ENCODE measurements around the gene FAM3D. TPM values are rescaled to one million over a fixed set of nuclear protein-coding genes. Genes with fewer than 3 reads are reported as not detected.

Gene FAM3D
- total RNA-seq, 1 donor from 2014 or later = 0.51 TPM

GRCh38 chr3:58628823-58629562 is 37.6 kb downstream of the FAM3D start:
- DNase-seq (ENCODE audit: low spot score) = no peak

- DNase-seq (ENCODE audit: low spot score) = no peak
These were observed 38.6 kb downstream of the FAM3D start for GRCh38 chr3:58627941-58628340.

- no peak for DNase-seq (ENCODE audit: low spot score)
These were observed 39.0 kb downstream of the FAM3D start for GRCh38 chr3:58627570-58627885.

GRCh38 chr3:58626841-58627569 is 39.6 kb downstream of the FAM3D start:
- DNase-seq (ENCODE audit: low spot score) = no peak

GRCh38 chr3:58625196-58625824 is 41.3 kb downstream of the FAM3D start:
- DNase-seq (ENCODE audit: low spot score) = no peak

GRCh38 chr3:58624550-58624949 is 42.0 kb downstream of the FAM3D start:
- no peak for DNase-seq (ENCODE audit: low spot score)

- no peak for DNase-seq (ENCODE audit: low spot score)
These were observed 42.6 kb downstream of the FAM3D start for GRCh38 chr3:58623961-58624360.

- DNase-seq (ENCODE audit: low spot score) = no peak
These were observed 43.1 kb downstream of the FAM3D start for GRCh38 chr3:58623478-58623877.

GRCh38 chr3:58622892-58623291 is 43.7 kb downstream of the FAM3D start:
- DNase-seq (ENCODE audit: low spot score) = no peak

- DNase-seq (ENCODE audit: low spot score) = no peak
These were observed 44.1 kb downstream of the FAM3D start for GRCh38 chr3:58622436-58622835.

GRCh38 chr3:58621086-58621830 is 45.3 kb downstream of the FAM3D start:
- no peak for DNase-seq (ENCODE audit: low spot score)

GRCh38 chr3:58620421-58620820 is 46.2 kb downstream of the FAM3D start:
- no peak for DNase-seq (ENCODE audit: low spot score)

- no peak for DNase-seq (ENCODE audit: low spot score)
These were observed 49.2 kb downstream of the FAM3D start for GRCh38 chr3:58617338-58617761.

GRCh38 chr3:58613236-58614132 is 53.1 kb downstream of the FAM3D start:
- no peak for DNase-seq (ENCODE audit: low spot score)

- DNase-seq (ENCODE audit: low spot score) = no peak
These were observed 53.7 kb downstream of the FAM3D start for GRCh38 chr3:58612830-58613229.

GRCh38 chr3:58609990-58610389 is 56.6 kb downstream of the FAM3D start:
- no peak for DNase-seq (ENCODE audit: low spot score)

GRCh38 chr3:58608648-58609047 is 57.9 kb downstream of the FAM3D start:
- DNase-seq (ENCODE audit: low spot score) = no peak

GRCh38 chr3:58607816-58608215 is 58.8 kb downstream of the FAM3D start:
- no peak for DNase-seq (ENCODE audit: low spot score)

- no peak for DNase-seq (ENCODE audit: low spot score)
These were observed 59.9 kb downstream of the FAM3D start for GRCh38 chr3:58606693-58607092.

- no peak for DNase-seq (ENCODE audit: low spot score)
These were observed 62.5 kb downstream of the FAM3D start for GRCh38 chr3:58604031-58604430.

GRCh38 chr3:58603606-58604005 is 63.0 kb downstream of the FAM3D start:
- DNase-seq (ENCODE audit: low spot score) = no peak

All from mesenteric fat pad (tissue), 1 donor.